NOMO-1 (cell line): ENCODE data around the gene BRF1.

Source experiments
- DNase-seq, 2 experiments: peaks; one replicate each; lab custom pipeline; 2025; ENCODE audit not compliant: unreplicated experiment in 2 of 2; lab: John Stamatoyannopoulos, UW

Gene BRF1

DNA sequence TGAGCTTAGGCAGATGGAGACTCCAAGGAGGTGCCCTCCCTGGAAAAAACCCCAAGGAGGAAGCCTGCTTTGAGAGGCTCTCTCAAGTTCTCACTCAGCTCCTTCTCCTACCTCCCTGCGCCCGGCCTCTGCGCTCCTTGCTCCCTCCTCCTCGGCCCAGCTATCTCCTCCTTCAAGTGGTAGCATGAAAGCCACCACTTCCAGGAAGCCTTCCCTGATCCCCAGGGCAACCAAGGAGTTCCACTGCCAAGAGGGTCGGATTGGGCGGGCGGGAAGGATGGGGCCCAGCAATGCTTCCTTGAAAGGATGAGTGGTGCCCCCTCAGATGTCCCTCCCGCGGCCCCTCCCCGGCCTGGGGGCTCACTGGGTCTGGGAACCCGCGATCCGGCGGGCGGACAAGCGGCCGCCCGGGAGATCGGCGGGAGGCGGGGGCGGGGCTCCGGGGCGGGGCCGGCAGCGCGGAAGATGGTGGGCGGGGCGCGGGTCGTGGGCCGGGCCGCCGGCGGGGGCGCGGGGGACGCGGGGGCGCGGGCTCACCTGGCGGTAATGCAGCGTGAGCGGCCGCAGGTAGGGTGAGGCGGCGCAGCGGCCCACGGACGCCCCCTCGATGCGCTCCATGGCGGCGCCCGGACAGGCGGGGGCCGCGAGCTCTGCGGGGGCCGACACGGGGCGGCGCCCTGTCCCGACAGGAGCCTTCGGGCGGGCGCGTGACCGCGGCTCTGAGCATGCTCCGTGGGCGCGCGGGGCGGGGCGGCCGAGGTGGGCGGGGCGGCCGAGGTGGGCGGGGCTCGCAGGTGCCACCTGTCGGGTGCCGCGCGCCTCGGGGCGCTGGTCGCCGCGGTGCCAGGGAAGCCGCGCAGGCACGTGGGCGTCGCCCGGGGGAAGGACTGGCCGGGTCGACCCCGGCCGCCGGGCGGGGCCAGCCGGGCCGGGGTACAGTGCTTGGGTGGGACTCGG, 119.9 kb downstream of the BRF1 start, which contains the start of gene NUDT14:
Gene NUDT14, minus strand, starts transcription at position 721 of the 957 bp plus-strand sequence. Its CDS starts 103 bp downstream, at position 618.
- peak; percentile 20 to 45 for DNase-seq

DNA sequence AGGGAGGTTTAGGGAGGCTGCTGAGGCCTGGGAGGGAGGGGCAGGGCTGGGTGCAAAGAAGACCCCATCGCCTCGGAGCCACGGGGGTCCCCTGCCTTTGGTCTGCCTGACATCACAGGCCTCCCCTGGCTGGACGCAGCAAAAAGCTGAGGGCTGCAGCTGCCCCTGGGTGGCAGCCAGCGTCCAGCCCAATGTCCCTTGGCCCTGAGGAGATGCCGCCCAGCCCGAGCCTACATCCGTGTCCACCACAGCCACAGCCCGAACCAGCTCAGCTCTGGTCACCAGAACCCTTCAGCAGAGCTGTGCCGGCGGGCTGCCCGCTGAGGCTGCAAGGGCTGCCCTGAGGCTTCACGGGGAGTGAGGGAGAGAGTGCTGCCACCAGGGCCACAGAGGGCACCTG, 121.6 kb downstream of the BRF1 start:
- DNase-seq: no peak

DNA sequence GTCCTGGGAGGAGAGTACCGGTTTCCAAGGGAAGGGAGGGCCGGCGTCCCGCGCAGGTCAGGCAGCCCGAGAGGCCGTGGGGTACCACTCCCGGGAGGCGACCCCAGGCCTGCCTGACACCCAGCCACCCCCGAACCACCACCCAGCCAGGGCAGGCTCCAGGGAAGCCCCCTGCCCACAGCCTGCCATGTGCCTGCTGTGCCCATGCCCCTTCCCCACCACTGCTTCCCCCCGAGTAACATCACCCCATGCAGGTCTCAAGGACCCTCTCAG, 122.0 kb downstream of the BRF1 start:
- no peak for DNase-seq

DNA sequence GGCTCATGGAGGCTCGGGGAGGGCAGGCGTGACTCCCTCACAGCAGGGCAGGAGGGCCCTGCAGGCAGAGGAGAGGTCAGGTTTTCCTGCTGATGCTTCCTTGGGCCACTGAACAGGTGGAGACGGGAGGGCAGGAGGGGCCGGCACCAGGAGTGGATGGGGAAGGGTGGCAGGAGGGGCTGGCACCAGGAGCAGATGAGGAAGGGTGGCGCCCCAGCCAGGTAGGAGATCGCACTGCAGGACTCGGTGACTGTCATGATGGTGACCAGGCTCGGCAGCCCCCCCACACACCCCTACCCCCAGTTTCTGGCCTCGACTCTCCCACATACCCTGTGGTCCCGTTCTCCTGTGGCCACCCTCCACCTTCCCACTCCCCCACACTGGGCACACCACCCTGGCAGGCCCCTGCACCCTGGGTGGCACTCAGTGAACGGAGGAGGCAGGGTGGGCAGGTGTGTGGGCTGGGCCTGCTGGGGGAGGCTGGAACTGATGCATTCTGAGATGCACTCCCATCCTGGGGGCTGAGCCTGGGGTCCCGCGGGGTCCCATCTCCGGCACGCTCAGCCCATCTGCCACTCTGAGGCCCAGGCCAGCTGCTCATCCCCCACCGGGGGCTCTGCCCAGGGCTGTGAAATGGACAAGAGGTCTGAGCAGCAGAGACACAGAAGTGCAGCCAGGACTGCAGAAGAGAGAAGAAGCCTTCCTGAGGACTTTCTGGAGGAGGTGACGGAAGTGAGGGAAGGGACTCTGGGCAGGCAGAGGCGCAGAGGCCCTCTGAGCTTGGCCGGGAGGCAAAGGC, 122.5 kb downstream of the BRF1 start:
- no peak for DNase-seq

DNA sequence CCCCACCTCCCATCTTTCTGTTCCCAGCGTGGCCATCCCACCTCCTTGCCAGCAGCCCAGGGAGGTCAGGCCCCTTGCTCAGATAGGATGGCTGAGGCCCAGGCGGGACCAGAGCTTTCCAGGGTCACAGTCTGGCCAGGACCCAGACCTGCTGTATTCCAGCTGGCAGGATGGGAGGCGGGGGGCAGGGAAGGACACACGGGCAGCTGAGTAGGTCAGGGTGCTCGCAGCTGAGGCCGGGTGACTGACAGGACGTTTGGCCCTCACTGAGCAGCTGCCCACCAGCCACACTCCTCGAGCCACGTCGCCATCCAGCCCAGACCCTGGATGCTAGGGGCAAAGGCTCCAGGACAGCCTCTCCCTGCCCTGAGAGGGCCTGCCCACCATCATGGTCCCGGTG, 123.7 kb downstream of the BRF1 start:
- DNase-seq: no peak

DNA sequence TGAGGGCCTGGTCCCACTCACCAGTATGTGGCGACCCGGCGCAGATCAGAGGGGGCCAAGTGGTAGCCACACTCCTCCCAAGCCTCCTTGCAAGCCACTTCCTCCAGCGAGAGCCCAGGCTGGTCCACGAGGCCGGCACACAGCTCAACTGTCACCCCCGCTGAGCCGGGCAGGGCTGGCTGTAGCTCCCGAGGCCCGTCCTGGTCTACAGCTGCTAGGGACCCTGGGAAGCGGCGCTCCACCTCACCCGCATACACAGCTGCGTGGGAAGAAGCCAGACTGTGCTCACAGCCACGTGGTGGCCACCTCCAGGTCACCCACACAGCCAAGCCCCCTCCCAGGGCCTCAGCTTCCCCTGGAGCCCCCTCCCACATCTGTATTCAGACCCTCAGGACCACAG, 124.3 kb downstream of the BRF1 start:
- no peak for DNase-seq

DNA sequence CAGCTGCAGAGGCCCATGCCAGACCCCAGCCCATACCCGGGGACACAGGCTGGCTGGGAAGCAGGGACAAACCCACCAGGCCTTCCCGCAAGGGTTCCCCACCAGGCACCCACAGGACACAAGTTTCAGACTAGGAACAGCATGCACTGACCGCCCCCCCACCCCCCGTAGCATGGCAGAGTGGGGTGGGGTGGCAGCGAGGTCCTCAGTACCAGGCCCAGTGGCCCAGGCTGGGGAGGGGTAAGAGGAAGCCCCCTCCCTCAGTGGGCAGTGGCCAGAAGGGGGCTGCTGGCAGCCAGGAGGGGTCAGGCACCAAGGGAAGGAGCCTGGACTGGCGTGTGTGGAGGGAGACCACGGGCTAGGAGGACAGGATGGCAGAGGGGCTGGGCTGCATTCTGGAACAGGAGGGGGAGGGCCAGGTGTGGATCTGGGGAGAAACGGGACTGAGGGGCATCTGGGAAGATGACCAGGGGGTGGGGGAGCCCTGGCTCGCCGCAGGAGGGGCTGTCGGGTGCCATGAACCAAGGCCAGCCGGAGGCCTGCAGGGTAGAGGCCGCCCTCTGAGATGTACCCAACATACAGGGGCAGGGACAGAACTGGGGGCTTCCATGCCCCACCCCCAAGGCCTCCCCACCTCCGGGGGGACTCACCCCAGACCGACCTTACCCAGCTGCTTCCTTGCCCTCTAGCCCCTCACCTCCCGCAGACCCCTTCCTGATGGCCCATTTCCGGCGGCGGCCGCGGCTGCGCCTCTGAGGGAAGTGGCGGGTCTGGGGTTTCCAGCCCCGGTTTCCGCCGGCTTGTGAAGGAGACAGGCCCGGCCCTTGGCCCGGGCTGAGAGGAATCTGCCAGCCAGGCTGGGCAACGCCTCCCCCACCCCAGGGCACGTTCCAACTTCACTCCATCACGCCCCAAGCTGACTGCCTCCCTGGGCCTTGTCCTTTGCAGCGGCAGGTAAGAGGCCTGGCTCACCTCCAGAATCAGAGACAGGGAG, 126.6 kb downstream of the BRF1 start:
- no peak for DNase-seq

DNA sequence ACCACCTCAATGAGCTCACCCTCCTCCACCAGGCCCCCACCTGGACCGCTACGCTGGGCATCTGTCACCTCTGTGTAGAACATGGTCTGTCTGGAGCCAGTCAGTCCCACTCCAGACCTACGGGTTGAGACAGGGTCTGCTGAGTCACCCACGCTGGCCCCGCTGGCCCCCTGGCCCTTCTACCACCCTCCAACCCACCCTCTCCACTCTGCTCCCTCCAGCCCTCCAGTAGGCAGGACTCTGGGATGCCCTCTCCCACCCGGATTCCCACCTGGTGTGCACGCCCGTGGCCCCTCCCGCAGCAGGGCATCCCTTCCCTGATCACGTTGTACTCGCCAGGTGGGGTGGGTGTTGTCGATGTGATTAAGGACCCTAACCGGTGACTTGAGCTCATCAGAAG, 127.7 kb downstream of the BRF1 start:
- no peak for DNase-seq

DNA sequence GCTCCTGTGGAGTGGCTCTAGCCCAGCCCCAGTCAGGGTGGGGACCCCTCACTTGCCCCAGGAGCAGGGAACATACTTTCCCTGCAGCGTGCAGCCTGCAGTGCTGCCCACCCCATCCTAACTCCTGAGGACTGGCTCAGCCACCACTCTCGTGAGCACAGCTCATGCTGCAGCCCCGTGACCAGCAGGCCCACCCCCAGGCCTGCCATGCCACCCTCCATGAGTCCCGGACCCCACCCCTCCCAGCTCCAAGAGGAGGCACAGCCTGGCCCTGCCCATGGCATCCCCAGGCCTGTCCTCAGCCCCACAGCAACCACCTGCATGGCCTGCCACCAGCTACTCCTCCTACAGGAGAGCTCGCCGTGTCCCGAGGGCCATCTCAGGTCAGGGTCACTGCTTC, 128.3 kb downstream of the BRF1 start:
- DNase-seq: no peak

DNA sequence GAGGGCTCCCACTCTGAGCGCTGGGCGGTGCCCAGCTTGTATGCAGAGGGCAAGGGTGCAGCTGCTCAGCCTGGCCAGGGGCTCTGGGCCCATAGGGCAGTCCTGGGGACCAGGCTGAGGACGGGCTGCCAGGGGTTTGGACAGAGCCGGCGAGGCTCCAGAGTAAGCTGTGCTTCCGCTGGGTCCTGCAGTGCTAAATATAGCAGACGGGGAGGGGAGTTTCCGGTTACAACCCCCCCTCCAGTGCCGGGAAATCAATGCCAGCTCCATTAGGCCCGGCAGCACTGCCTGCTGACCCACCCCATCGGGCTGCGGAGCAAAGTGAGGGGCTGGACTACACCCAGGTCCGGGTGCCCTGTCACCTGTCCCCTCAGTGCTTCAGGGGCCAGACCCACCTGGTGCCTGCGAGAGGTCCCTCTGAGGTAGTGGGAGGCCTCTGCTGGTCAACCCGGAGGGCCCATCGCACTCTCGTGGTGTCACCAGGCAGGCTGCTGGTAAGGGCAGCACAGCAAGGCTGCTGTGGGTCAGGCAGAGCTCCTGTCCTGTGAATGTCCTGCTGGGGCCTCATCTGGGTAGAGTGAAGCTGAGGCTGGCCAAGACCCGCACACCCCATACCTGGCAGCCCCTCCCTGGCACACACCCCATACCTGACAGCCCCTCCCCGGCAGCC, 129.7 kb downstream of the BRF1 start:
- DNase-seq: no peak

DNA sequence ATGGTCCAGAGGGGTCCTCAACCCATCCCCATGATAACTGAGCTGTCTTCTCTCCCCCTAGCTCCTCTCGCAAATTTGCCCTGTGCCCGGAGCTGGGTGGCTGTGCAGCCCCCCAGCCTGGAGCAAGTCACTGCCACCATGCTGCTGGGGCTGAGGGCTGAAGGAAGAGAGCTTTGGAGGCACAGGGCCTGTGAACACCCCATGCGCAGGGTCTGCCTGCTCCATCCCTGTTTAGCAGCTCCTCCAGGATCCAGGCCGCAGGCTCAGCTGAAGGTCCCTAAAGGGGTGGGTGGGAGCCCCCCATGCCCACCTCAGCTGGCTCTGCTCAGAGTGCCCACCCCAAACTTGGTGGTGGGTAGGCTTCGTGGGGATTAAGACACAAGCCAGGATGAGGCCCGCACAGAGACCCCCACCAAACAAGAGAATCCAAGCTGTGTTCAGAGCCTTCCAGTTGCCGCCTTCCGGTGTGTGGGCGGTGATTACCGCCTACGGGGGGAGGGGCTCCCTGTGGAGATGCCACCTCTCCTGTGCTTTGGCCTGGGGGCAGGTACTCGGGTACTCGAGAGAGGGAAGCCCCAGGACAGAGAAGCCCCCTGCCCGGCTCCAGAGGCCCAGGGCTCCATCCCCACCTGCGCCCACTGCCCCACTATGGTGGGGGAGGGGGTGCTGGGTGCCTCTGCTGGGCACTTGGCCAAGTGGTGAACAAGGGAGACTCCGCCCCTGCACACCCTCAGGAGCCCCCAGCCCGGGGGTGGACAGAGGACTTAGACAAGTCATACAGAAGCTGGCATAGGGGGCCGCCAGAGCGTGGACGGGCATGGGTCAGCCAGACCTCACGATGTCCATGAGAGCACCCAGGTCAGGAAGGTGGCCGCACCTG, 130.8 kb downstream of the BRF1 start:
- no peak for DNase-seq

DNA sequence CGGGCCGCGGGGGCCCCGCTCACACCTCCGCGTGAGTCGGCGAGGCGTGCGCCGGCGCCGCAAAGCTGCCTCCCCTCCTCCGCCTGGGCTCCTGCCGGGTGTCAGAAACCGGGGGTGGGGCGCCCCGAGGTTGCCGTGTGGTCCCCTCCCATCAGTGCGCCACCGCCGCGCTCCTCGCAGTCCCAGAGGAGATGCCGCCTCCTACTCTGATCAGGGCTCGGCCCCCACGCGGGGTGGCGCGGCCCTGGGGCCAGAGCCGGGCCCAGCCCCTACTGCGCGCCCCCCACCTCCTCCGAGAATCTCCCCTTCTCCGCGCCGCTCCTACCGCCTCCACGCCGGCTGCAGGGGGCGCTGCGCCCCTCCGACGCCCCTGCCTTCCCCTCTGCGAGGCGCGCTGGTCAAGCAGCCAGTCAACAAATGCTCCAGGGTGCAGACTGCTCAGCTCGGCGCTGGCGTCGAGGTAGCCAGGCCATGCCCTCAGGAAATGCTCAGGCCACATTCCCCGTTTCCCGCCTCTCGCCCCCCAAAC, 131.8 kb downstream of the BRF1 start:
- peak; percentile 18 to 34 for DNase-seq

DNA sequence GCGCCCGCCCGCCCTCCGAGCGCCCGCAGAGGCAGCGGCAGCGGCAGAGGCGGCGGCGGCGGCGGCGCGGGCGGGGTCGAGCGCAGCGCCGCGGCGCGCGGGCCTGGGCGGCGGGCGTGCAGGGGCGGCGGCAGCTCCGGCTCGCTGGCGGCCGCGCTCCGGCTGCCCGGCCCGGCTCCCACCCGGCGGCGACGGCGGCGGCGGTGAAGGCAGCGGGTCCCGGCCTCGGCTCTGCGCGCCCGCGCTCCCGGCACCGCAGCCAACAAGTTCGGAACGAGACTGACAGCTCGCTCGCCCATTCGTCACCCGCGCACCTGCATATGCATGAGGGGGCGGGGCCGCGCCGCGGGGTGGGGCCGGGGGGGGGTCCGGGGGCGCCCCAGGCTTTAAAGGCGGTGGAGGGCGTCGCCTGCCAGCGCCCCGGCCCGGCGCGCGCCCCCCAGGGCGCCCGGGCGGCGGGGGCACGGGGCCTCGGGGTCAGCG, 132.3 kb downstream of the BRF1 start, which contains the start of gene JAG2:
Gene JAG2, minus strand, starts transcription at position 281 of the 483 bp plus-strand sequence. CDS start 356 bp downstream, outside the sequence.
- DNase-seq: peak in 1 of 2 experiments; percentile 14

DNA sequence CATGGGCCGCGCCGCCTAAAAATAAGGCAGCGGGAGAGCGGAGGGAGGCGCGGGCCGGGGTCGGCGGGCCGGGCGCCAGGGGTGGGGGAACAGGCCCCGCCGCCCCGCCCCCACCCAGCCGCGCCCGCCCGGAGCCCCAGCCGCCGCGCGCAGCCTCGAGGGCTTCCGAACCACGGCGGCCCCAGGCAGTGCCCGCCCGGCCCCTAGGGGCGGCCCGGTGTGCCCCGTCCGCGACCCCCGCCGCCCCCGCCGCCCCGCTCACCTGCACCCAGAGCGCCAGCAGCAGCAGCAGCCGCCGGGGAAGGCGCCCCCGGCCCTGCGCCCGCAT, 132.7 kb downstream of the BRF1 start:
- no peak for DNase-seq

DNA sequence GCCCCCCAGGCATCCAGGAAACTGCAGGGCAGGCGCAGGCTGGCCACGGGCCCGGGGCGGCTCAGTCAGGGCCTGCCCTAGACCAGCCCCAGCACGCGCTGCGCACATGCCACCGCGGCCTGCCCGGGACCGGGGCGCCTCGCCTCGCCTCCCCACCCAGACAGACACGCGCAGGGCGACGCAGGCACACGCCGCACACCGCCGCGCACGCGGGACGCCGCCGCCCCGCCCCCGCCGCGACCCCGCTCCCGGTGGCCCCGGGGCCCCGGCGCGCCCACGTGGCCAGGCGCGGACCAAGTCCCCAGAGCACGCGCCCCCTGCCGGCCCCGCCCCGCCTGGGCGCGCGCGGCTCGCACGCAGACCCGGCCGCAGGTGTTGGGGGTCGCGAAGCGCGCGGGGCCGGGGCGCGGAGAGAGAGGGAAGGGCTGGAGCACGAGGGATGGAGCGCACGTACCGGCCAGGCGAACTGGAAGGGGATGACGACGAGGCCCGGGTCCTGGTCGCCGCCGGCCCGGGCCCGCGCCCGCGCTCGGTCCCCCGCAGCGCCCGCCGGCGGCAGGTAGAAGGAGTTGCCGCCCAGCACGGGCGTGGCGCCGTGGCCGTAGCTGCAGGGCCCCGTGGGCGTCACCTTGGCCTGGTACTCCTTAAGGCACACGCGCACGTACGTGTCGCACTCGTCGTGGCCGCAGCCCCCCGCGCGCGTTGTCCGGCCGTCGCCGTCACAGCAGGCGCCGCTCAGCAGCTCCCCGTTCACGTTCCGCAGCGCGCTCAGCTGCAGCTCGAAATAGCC, 133.3 kb downstream of the BRF1 start:
- DNase-seq: no peak

DNA sequence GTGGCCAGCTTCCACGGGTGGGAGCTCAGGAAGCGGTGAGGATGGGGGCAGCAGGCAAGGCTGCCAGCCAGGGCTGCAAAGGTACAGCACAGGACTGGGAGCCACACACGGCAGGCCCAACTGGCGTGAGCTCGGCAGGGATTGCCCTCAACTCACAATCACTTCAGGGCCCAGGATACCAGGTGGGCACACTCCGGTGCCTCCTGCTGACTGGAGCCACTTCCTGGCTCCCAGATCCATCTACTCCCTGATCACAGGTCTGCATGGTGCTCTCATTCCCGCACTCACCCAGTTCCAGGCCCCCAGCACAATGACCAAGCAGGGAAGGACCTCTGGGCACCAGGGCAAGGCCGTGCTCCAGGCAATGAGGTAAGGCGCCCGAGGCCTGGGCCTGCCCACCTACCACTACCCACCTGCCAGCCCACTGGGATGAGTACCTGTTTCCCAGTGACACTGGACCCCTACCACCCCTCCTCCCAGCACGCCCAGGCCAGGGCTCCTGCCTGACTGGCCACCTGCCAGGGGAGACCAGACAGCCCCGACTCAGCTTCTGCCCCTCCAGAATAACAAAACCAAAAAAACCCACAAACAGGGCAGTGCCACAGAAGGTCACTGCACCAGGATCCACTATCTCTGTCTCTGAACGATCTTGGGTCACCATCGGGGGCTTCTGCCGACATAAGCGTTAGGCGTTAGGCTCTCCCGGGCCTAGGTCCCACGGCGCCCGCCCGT, 134.1 kb downstream of the BRF1 start:
- DNase-seq: no peak

DNA sequence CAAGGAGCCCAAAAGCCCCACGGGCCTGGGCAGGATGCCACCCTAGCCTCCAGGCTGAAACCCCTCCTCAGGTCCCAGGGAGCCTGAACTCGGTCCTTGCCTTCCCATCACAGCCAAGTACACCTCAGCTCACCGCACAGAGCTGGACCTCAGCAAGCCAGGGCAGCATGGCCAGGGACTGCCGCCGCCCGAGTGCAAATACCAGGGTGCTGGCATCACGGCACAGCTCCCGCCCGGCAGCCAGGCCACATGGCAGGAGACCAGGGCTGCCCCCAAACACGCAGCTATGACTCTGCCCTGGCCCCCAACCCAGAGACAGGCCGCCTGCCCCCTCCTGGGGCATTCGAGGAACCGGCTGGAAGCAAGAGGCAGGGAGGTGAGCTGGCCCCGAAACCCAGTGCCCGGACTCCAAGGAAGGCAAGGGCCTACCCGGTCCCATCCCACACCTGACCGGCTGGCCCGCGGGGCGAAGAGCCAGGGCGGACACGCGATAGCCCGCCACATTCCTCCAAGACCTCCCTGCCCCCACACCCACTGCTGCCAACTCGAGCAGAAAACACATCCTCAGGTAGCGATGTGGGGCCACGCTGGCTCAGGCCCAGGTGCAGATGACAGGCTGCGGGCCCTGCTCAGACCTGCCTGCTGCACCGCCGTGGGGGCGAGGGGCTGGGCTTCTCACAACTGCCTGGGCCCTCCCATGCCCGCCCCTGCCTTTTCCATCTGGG, 134.9 kb downstream of the BRF1 start:
- DNase-seq: no peak
